DMS53 treated with DMSO at 0.1 percent for 48 hours (cell line): ENCODE data around the gene PHPT1.
"Not testable (repeated sequence)": the region's sequence is repeated elsewhere in the genome, so short reads cannot be mapped to it uniquely, and the experiment has no call there.

ENCODE experiments used
- DNase-seq: peaks from one replicate; lab custom pipeline; 2025; ENCODE audit not compliant: unreplicated experiment; lab: John Stamatoyannopoulos, UW

Gene PHPT1

GRCh38 chr9:136837146-136837855, 11.9 kb upstream of the PHPT1 start:
- no peak for DNase-seq

- DNase-seq, result not testable (repeated sequence)
Measured at GRCh38 chr9:136837856-136838277, 11.3 kb upstream of the PHPT1 start.

GRCh38 chr9:136838314-136839228, 10.6 kb upstream of the PHPT1 start:
- DNase-seq, result no peak

- DNase-seq, result no peak
Measured at GRCh38 chr9:136839229-136840139, 9.7 kb upstream of the PHPT1 start.

- peak; percentile 44 for DNase-seq
Measured at GRCh38 chr9:136840140-136840876, 8.9 kb upstream of the PHPT1 start.

- peak; percentile 86 for DNase-seq
Measured at GRCh38 chr9:136840877-136841645, 8.1 kb upstream of the PHPT1 start.

GRCh38 chr9:136841646-136842379, 7.4 kb upstream of the PHPT1 start:
- DNase-seq, result peak; percentile 43

- peak; percentile 35 for DNase-seq
Measured at GRCh38 chr9:136842380-136842948, 6.7 kb upstream of the PHPT1 start, which contains the start of gene AJM1. AJM1 (plus strand) TSS chr9:136842478; CDS start chr9:136844415, 1,937 bp downstream.

GRCh38 chr9:136843159-136843800, 5.9 kb upstream of the PHPT1 start:
- not testable (repeated sequence) for DNase-seq

GRCh38 chr9:136843801-136844740, 5.1 kb upstream of the PHPT1 start:
- DNase-seq, result not testable (repeated sequence)

- DNase-seq, result no peak
Measured at GRCh38 chr9:136844761-136845464, 4.3 kb upstream of the PHPT1 start.

GRCh38 chr9:136845465-136846260, 3.5 kb upstream of the PHPT1 start:
- DNase-seq, result no peak

GRCh38 chr9:136846376-136847087, 2.7 kb upstream of the PHPT1 start:
- peak; percentile 14 for DNase-seq

- DNase-seq, result peak; percentile 70
Measured at GRCh38 chr9:136847088-136847825, 2.0 kb upstream of the PHPT1 start.
